ENCODE data around the gene CLDN4.
A peak's percentile ranks its signal among the peaks of the same experiment; 100 is the strongest.
"Not testable (repeated sequence)": the region's sequence is repeated elsewhere in the genome, so short reads cannot be mapped to it uniquely, and the experiment has no call there.

Gene CLDN4

DNA sequence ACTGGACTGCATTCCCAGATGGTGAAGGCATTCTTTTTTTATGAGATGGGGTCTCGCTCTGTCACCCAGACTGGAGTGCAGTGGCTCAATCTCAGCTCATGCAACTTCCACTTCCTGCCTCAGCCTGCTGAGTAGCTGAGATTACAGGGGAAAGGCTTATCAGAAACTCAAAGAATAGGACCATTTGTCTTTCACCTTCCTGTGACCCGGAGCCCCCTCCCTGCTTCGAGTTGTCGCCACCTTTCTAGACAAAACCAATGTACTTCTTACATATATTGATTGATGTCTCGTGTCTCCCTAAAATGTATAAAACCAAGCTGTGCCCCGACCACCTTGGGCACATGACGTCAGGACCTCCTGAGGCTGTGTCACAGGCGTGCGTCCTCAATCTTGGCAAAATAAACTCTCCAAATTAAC is 13.3 kb downstream of the CLDN4 start:
- no peak for DNase-seq (ENCODE audit: low read depth)

DNA sequence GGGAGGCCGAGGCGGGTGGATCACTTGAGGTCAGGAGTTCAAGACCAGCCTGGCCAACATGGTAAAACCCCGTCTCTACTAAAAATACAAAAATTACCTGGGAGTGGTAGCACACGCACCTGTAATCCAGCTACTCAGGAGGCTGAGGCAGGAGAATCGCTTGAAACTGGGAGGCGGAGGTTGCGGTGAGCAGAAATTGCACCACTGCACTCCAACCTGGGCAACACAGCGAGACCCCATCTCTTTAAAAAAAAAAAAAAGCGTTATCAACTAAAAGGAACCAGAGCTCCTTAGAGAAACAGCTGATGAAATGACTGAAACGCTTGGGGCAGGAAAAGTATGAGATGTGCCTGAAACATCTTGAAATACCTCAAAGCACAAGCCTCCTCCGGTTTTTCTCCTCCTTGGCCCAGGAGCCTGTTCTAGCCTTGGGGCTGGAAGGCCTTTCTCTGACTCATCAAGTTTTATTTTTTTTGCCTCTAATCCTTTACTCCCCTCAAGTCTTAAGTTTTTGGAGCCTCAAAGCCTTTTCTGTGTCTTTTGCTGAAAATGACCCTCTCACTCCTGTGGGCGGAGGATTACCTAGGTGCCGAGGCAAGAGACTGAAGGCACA is 14.2 kb downstream of the CLDN4 start:
- no peak for DNase-seq (ENCODE audit: low read depth)

DNA sequence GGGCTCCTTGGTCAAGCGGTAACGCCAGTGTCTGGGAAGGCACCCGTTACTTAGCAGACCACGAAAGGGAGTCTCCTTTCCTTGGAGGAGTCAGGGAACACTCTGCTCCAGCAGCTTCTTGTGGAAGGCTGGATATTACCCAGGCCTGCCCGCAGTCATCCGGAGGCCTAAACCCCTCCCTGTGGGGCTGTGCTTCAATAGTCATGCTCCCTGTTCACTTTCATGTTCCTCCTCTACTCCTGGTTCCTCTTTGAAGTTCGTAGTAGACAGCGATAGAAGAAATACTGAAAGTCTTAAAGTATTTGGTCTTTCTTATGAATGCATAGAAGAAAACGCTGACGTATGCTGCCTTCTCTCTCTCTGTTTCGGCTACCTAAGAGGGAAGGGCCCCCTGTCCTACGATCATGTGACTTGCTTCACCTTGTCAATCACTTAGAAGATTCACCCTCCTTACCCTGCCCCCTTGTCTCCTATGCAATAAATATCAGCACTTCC is 15.0 kb downstream of the CLDN4 start:
- not testable (repeated sequence) for DNase-seq (ENCODE audit: low read depth)

DNA sequence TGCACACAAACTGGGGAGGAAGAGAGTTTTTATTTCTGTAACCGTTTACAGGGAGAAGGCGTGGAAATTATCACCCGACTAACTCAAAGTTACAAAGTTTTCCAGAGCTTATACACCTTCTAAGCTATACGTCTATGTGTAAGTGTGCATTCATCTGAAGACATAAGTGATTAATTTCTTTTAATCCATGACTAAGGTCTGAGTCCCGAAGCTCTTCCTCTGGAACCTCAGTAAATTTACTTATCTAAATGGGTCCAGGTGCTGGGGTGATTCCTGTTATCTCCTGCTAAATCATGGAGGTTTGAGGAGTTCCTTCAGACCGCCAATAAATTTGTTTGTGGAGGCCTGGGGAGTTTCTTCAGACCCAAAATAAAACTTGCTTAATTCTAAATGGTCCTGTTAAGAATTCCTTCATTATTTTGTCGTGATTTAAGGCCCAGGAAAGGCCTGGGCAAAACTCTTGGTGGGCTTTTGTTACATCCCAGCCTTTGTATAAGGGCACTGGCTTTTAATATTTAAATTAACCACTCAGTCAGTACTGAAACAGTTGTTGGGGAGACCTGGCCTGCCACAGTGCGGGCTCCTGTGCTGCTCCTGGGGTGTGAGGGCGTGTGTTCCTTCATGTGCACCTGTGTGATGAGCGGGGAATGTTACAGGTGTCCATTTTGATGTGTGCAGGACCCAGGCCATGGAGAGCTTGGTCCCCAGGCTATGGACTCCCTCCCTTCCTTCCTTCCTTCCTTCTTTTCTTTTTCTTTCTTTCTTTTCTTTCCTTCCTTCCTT is 17.3 kb downstream of the CLDN4 start:
- no peak for DNase-seq (ENCODE audit: low read depth)

DNA sequence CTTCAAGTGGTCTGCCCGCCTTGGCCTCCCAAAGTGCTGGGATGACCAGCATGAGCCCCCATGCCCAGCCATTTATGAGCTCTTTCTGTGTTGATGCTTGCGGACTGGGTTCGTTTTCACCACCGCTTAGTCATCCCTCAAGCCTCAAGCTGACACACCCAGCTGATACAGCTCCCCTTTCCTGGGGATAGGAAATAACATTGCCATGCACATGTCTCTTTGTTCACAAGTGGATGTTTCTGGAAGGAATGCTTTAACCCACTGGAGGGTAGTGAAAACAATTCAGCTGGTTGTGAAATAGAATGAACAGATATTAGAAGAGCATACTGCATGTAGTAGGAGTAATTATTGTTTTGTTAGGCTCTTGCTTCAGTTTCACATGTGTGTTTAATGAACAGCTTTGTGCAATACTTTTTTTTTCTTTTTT is 20.0 kb downstream of the CLDN4 start:
- DNase-seq (ENCODE audit: low read depth) = peak; percentile 99

DNA sequence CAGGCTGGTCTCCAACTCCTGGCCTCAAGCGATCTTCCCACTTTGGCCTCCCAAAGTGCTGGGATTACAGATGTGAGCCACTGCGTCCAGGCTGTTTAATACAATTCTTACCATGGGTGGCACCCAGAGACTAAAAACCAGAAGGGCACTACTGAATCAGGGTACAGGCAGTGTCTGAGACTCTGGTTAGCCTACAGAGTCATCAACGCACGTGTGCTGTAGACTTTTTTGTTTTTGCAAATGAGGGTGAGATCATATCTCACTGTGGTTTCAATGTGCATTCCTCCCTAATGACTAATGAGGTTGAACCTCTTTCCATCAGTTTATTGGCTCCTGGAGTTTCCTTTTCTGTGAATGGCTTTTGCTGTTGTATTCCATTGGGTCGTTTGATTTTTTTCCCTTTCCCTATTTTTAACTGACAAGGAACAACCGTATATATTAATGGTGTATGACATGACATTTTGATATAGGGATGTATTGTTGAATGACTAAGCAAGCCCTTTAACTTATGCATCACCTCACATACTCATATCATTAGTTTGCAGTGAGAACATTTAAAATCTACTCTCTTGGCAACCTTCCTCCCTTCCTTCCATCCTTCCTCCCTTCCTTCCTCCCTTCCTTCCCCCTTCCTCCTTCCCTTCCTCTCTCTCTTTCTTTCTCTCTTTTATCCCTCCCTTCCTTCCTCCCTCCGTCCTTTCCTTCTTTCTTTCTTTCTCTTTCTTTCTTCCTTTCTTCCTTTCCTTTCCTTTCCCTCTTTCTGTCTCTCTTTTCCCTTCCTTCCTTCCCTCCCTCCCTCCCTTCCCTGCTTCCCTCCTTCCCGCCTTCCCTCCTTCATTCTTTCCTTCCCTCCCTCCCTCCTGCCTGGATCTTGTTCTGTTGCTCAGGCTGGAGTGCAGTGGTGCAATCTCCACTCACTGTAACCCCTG is 20.9 kb downstream of the CLDN4 start:
- DNase-seq (ENCODE audit: low read depth) = peak; percentile 100

DNA sequence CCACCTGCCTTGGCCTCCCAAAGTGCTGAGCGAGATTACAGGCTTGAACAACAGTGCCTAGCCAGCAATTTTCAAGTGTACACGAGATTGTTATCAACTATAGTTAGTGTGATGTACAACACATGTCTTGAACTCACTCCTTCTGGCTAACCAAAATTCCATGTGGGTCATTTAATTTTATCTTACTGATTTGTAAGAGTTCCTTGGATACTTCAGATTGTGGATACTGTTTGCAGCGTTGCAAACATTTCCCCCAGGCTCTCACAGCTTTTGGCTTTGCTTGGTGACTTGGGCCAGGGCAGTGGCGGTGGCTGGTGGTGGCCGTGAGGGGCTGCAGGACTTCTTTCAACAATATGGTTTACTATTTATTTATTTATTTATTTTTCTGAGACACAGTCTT is 21.7 kb downstream of the CLDN4 start:
- no peak for DNase-seq (ENCODE audit: low read depth)

DNA sequence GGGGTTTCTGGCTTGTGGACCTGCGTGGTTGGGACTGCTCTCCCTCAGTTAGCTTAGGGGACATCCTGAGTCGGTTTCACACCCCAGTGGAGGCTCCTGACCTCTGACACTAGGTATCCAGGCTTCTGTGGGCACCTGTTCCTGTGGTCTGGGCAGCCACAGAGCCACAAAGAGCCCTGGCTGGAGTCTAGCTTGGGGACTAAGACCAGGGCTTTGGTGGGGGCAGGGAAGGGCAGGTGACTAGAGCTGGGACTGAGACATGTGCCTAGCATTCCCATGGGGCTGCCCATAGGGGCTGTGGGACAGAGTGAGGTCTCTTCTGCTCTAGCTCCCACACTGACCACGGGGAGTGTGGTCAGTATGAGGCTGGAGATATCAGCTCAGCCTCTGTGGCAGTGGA is 26.1 kb downstream of the CLDN4 start:
- no peak for DNase-seq (ENCODE audit: low read depth)

DNA sequence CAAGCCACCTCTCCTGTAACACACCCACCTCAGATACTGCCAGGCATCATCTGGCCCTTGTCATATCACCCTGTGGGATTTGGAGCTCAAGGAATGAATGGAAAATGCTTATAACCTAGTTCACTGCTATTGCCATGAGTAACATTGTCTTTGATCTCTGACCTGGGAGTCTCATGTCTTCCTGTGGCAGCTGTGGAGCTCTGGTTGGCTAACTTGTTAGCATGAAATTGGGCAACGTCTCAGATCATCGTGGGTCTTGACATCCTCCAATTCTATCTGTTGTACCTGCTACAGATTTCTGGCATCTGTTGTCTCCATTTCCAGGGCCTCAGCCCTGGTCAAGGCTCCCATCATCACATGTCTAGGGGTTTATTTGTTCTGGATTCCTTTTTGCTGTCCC is 28.0 kb downstream of the CLDN4 start:
- DNase-seq (ENCODE audit: low read depth) = no peak

DNA sequence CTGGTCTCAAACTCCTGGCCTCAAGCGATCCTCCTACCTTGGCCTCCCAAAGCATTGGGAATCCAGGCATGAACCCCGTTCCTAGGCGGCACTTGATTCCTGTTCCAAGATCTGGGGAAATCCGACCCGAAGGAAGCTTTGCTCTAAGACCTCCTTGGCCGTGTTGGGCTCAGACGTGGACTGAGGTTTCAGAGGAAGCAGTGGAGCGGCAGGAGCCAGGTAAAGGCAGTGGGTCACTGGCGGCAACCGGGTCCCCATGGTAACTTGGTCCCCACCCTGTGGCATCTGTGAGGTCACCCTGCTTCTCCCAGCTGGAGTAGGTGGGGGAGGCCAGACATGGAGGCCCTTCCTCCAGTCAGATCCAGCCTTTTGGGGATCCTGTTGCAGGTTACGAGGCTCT is 30.1 kb downstream of the CLDN4 start, which contains the start of gene TMEM270:
TSS of gene TMEM270 (plus strand) at position 301 of the 400 bp plus-strand sequence. CDS start at position 337, 36 bp downstream.
- no peak for DNase-seq (ENCODE audit: low read depth)

DNA sequence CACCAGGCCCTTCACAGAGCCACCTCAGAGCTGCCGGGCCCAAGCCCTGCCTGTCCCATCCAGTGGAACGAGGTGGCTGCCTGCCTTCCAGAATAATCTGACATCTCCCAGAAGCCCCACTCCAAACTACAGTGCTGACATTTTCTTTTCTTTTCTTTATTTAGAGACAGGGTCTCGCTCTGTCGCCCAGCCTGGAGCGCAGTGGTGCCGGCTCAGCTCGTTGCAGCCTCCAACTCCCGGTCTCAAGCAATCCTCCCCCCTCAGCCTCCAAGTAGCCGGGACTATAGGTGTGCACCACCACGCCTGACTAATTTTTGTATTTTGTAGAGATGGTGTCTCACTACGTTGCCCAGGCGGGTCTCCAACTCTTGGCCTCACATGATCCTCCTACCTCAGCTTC is 30.5 kb downstream of the CLDN4 start:
- no peak for DNase-seq (ENCODE audit: low read depth)

DNA sequence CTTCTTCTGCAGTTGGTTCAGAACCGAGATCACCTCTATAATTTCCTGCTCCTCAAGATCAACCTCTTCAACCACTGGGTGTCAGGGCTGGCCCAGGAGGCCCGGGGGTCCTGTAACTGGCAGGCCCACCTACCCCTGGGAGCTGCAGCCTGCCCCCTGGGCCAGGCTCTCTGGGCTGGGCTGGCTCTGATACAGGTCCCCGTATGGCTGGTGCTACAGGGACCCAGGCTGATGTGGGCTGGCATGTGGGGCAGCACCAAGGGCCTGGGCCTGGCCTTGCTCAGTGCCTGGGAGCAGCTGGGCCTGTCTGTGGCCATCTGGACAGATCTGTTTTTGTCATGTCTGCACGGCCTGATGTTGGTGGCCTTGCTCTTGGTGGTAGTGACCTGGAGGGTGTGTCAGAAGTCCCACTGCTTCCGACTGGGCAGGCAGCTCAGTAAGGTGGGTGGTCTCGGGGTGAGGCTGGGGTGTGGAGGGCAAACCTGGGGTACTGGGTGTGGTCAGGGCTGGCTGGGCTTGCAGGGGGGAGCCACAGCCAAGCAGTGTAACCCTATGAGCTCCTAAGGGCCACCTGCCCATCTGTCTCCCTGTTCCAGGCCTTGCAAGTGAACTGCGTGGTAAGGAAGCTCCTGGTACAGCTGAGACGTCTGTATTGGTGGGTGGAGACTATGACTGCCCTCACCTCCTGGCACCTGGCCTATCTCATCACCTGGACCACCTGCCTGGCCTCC is 34.4 kb downstream of the CLDN4 start:
- DNase-seq (ENCODE audit: low read depth) = no peak

DNA sequence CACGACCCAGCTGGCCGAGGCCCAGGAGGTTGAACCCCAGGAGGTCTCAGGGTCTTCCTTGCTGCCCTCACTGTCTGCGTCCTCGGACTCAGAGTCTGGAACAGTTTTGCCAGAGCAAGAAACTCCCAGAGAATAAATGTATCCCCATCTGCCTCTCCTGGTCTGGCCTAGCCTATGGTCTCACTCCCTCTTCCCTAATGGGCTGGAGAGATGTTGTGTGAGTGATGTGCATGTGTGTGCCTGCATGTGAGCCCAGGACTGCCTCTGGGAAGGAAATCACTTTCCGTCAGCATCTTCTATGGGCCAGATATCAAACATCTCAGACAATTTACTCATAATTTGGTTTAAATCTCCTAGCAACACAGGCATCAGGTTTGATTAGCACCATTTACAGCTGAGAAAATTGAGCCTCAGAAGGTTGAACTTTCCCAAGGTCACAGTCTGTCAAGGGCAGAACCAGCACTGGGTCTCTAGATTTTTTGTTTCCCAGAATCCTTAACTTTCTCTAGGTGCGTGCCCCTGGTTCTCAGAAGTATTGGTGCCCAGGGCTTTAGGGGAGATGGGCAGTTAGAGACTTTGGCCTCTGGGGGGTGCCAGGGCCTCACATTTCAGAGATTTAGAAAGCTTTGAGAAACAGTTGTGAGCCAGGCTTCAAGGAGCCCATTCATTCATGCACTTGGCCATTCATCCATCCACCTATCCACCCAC is 35.1 kb downstream of the CLDN4 start:
- DNase-seq (ENCODE audit: low read depth) = no peak

DNA sequence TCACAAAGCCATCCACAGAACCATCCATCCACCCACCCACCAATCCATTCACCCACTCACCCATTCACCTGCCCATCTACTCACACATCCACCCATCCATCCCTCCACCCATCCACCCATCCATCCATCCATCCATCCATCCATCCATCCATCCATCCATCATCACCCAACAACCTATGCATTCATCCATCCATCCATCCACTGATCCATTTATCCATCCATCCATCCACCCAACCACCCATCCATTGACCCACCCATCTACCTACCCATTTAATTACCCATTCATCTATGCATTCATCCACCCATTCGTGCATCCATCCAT is 35.6 kb downstream of the CLDN4 start:
- no peak for DNase-seq (ENCODE audit: low read depth)

DNA sequence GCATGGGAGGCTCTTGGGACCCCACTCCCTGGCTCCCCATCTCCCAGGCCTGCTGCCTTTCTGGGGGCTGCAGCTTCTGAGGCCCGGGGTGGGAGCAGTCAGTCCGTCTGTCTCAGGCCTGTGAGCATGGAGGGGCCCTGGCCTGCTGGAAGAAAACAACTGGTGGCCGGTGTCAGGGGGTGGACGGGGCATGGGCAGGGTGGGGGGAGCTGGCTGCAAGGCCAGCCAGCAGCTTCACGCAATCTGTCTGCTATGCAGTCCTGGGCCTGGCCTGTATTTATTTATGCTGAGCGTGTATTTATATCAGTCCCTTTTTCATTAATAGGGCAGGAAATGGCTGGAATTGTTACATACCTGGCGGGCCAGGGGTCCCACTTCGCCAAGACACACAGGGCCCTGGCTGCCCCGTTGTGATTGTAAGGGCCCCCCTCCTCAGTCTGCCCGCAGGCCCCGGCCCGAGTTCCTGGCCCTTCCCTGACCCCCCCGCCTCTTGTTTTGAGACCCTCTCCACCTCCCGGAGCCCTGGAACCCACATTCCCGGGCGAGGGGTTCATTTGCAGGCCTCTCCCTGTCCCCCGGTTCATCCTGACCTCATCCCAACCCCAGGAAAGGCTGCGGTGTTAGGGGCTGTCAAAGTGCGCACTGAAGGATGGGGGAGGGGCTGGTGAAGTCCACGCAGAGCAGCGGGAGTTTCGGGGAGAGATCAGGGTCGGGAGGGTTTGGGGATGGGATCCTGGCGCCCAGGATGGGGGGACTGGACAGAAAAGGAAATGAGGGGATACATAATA is 38.4 kb downstream of the CLDN4 start:
- no peak for DNase-seq (ENCODE audit: low read depth)

DNA sequence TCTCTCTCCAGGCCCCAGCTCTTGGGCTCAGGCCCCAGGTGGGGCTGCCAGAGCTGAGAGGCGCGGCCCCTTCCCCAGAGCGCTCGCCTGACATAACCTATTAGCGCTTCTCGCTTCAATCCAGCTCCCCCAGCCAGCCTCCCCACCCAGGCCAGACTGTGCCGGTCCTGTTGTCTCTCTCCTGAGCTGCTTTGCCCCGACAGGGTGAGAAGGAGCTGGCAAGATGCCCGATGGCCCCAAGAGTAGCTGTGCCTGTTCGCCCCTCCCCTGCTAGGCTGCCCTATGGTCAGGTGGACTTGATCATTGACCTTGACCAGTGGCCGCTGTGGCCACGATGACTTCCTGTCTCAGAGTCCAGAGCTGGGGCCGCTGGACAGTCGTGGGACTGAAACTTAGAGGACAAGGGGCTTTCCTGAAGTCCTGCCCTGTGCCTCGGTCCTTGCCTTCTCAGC is 39.3 kb downstream of the CLDN4 start:
- DNase-seq (ENCODE audit: low read depth) = no peak

DNA sequence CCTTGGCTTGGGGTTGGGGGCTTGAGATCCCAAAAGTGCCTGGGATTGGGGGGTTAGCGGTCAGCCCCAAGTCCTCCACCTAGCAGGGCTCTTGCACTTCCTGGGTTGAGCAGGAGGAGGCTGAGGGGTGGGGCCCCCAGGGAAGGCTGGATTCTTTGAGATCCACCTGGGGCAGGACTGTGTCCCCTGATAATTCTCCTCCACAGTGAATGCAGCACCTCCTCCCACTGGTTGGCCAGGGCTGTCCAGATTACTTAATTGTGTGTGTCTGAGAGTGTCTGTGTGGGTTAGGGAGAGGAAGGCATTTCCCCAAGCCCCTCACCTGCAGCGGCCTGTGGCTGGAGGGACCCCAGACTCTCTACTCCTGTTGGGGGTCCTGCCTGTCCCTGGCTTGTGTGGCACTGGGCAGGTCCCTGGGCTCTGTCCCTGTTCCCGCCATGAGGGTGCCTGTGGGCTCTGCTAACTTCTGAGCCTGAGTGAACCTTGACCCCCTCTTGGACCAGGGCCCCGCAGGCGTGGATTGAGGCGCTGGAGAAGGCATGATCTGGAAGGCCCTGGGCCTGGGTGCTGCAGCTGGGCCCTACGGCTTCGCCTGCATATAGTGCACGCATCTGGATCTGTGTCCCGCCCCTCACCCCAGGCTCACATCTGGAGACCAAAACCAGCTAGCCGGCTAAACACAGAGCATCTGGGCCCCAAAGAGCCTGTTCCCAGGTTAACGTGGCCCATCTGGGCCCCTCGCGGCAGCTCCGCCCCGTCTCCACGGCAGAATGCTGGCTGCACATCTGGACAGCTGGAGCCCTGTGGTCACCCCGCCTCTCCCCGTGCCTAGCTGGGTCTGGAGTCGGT is 40.6 kb downstream of the CLDN4 start:
- no peak for DNase-seq (ENCODE audit: low read depth)

DNA sequence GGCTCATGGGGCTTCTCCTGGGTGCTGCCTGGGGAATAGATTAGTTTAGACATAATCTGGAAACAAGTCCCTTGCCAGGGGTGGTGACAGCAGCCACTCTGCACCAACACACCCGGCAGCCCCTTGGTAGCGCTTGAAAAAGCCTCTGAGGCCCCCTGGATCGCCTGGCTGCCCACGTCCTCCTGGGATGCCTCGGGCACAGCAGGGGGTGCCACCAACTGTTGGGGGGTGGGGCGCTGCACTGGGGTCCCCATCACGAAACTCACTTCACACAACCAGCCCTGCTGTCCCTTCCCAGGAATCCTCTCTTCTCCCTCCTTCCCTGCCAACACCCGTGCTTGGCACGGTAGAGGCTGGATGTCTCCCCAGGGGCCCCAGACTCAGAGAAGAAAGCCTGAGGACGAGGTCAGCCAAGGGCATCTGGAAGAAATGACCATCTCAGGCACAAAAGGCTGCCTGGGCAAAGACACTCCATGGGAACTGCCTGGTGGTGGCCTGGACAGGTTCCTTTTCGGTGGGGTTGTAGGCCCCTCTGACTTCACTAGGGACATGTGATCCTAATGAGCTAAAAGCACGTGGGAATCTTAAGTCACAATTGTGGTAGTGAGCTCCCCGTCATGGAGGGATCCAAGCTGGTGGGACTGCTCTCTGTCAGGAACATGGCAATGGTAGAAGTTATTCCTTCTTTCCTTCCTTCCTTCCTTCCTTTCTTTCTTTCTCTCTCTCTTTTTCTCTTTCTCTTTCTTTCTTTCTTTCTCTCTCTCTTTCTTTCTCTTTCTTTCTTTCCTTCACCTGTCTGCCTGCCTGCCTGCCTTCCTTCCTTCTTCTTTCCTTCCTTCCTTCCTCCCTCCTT is 41.5 kb downstream of the CLDN4 start:
- no peak for DNase-seq (ENCODE audit: low read depth)

Data from HS-5 (cell line).